Myocyte (in vitro differentiated cells): ENCODE results near the gene POM121L2. TPM values are rescaled to one million over a fixed set of nuclear protein-coding genes. Genes with fewer than 3 reads are reported as not detected.

Source experiments
- DNase-seq: peaks from one replicate; pipeline ENCODE4 v3.0.0-alpha.2; 2012; ENCODE audit warnings: low read depth
- total RNA-seq: library from RNA; depleted of rRNA; stranded (reverse); fragments of >200 nt; gene quantifications from 2 replicates; pipeline ENCODE4 v1.2.3, GENCODE V29; 2014

The POM121L2 gene
- total RNA-seq, 1 donor from 2014 or later: not detected

- DNase-seq: no peak
Measured at GRCh38 chr6:27260836-27261375, 51.2 kb downstream of the POM121L2 start.

- no peak for DNase-seq
Measured at GRCh38 chr6:27260369-27260768, 51.7 kb downstream of the POM121L2 start.

Other genes with a start within 250 kb of the POM121L2 start
- gene PRSS16, start 64.6 kb downstream of the POM121L2 start, total RNA-seq: not detected in 2 replicates
- gene ZNF391, start 76.5 kb upstream of the POM121L2 start, total RNA-seq: 0.03 and 0.16 TPM in 2 replicates
- gene ZNF184, start 160.8 kb upstream of the POM121L2 start, total RNA-seq: 15.0 and 15.8 TPM in 2 replicates